ENCODE measurements around the gene UPK1B.
"Not testable (repeated sequence)": the region's sequence is repeated elsewhere in the genome, so short reads cannot be mapped to it uniquely, and the experiment has no call there.

The UPK1B gene

GRCh38 chr3:119173325-119173724 is at the start of gene UPK1B:
TSS of gene UPK1B (plus strand) at chr3:119173598. CDS start at chr3:119186742, 13,144 bp downstream.
- no peak for DNase-seq

- no peak for DNase-seq
Observed at GRCh38 chr3:119125342-119125741, 48.1 kb upstream of the UPK1B start.

GRCh38 chr3:119125742-119126504 is 47.5 kb upstream of the UPK1B start:
- no peak for DNase-seq

GRCh38 chr3:119130291-119130690 is 43.1 kb upstream of the UPK1B start:
- not testable (repeated sequence) for DNase-seq

GRCh38 chr3:119132291-119132690 is 41.1 kb upstream of the UPK1B start:
- DNase-seq = not testable (repeated sequence)

- not testable (repeated sequence) for DNase-seq
Observed at GRCh38 chr3:119139360-119139759, 34.0 kb upstream of the UPK1B start.

- no peak for DNase-seq
Observed at GRCh38 chr3:119140466-119140865, 32.9 kb upstream of the UPK1B start.

- DNase-seq = no peak
Observed at GRCh38 chr3:119145128-119145499, 28.3 kb upstream of the UPK1B start.

- no peak for DNase-seq
Observed at GRCh38 chr3:119145500-119146167, 27.8 kb upstream of the UPK1B start, which contains the start of gene TEX55. TSS of gene TEX55 (plus strand) at chr3:119146165. CDS start at chr3:119146190, 25 bp downstream.

- DNase-seq = no peak
Observed at GRCh38 chr3:119146578-119147375, 26.6 kb upstream of the UPK1B start.

- no peak for DNase-seq
Observed at GRCh38 chr3:119147494-119147893, 25.9 kb upstream of the UPK1B start.

- no peak for DNase-seq
Observed at GRCh38 chr3:119148493-119149180, 24.8 kb upstream of the UPK1B start.

GRCh38 chr3:119149484-119149883 is 23.9 kb upstream of the UPK1B start:
- DNase-seq = no peak

- DNase-seq = no peak
Observed at GRCh38 chr3:119156868-119157267, 16.5 kb upstream of the UPK1B start.

- DNase-seq = no peak
Observed at GRCh38 chr3:119157971-119158370, 15.4 kb upstream of the UPK1B start.

- no peak for DNase-seq
Observed at GRCh38 chr3:119160361-119160760, 13.0 kb upstream of the UPK1B start.

GRCh38 chr3:119160815-119161214 is 12.6 kb upstream of the UPK1B start:
- no peak for DNase-seq

GRCh38 chr3:119161240-119161639 is 12.2 kb upstream of the UPK1B start:
- DNase-seq = no peak

- not testable (repeated sequence) for DNase-seq
Observed at GRCh38 chr3:119164745-119165144, 8.7 kb upstream of the UPK1B start.

- DNase-seq = no peak
Observed at GRCh38 chr3:119170821-119171220, 2.6 kb upstream of the UPK1B start.

GRCh38 chr3:119175872-119176756 is 2.7 kb downstream of the UPK1B start:
- DNase-seq = no peak

- DNase-seq = no peak
Observed at GRCh38 chr3:119176778-119177177, 3.4 kb downstream of the UPK1B start.
